Urinary bladder (tissue), 4 donors: Measurements from ENCODE around the gene TET2. TPM values are rescaled to one million over a fixed set of nuclear protein-coding genes. Genes with fewer than 3 reads are reported as not detected.

ENCODE experiments used
- DNase-seq: peaks from one replicate; pipeline ENCODE4 v3.0.0-alpha.2; 2015; ENCODE audit errors: extremely low spot score
- H3K27ac ChIP-seq: one replicate; pipeline ENCODE4 v1.5.1; 2013; ENCODE audit warnings: low read depth, mild to moderate bottlenecking, moderate library complexity
- H3K36me3 ChIP-seq: one replicate; pipeline ENCODE4 v1.6.1; 2013; ENCODE audit warnings: mild to moderate bottlenecking, moderate library complexity; ENCODE audit not compliant: insufficient read depth
- H3K4me1 ChIP-seq: one replicate; pipeline ENCODE4 v1.6.1; 2013; ENCODE audit warnings: mild to moderate bottlenecking, moderate library complexity; ENCODE audit not compliant: insufficient read depth
- H3K4me3 ChIP-seq: one replicate; pipeline ENCODE4 v1.5.1; 2013; ENCODE audit warnings: low read depth, low read length
- WGBS: extraction: QIAGEN DNeasy Blood & Tissue Kit; methylation state at CpG from one replicate; pipeline ENCODE4 v1.1.7; 2013; 5-methylcytosine and 5-hydroxymethylcytosine counted together
- polyA plus RNA-seq: library from polyadenylated mRNA; stranded (reverse); fragments of 200-250 nt; gene quantifications from one replicate; pipeline ENCODE4 v1.2.3, GENCODE V29; 2013
- total RNA-seq: library from RNA; depleted of rRNA; stranded (reverse); fragments of >200 nt; gene quantifications from one replicate; pipeline ENCODE4 v1.2.3, GENCODE V29; 2014
- donor health status: healthy with polysubstance abuse.
- donor health status: healthy.

TET2 gene
- total and polyA plus RNA-seq, 2 donors = 4.4 to 50.2 TPM

DNA sequence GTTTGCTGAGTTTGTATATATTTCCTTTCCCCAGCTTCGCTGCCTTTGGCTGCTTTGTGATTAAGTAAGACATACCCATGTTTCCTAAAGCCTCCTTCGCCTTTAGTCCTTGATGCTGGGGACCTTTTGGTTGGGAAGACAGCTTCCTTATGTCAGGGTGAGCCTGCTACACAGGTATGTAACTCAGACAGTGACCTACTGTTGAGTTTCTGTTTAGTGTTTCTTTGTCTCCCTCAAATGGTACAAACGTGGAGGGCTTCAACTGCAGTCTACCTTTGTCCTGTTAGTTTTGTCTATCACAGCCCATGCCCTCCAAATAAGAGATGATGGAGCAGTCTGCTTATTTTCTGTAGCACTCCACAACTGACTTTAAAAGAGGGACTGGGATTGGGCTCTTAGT lies 59.5 kb downstream of the TET2 start:
- H3K4me1 ChIP-seq = no peaks in the 10 kb centered on the region
- no peak overlapping the region for H3K27ac ChIP-seq
- no peak for DNase-seq
- H3K4me3 ChIP-seq = no peak overlapping the region
- no peaks in the 10 kb centered on the region for H3K36me3 ChIP-seq
- WGBS = 71% methylated on average over 3 of the region's 3 CpGs

DNA sequence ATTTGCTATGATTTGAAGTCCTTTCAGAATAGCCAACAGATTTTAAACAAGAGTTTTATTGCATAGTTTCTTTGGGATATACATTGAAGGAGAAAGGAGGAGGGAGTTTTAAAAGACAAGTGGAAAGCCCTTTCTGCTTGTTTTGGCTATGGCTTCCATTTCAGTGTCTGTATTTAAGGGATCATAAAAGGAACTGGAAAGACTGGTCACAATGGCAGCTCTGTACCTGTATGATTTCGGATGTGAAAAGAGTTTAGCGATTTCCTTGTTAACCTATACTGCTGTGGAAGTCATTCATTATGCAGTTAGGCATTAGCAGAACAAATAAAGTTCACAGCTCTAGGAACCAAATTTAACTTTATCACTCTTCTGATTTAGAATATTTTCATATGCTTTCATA lies 60.7 kb downstream of the TET2 start:
- WGBS = 91% methylated on average over 2 of the region's 2 CpGs
- H3K27ac ChIP-seq = no peak overlapping the region
- H3K4me3 ChIP-seq = no peak overlapping the region
- H3K36me3 ChIP-seq = no peaks in the 10 kb centered on the region
- no peak for DNase-seq
- H3K4me1 ChIP-seq = no peaks in the 10 kb centered on the region

DNA sequence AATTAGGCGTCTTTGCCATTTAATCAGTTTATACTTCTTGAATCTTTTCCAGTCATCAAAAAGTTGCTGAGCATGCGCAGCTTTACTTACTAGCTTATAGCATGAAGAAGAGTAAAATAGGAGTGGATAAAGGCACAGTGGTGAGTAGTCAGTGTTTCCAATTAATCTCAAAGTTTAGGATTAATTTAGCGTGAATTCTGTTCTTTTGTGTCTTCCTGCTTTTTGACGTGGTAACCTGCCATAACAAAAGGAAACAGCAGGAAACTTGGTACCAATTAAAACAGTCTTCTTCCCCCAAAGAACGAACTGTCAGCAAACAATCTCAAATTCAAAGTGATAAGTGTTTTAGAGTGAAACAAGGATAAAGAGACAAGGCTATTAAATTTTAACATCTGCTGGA lies 61.9 kb downstream of the TET2 start:
- WGBS = 88% methylated on average over 5 of the region's 5 CpGs
- Histone ChIP-seq H3K36me3 (no peaks in the 10 kb centered on the region), H3K27ac (no peak overlapping the region), H3K4me1 (no peaks in the 10 kb centered on the region), H3K4me3 (no peak overlapping the region)
- DNase-seq = no peak

DNA sequence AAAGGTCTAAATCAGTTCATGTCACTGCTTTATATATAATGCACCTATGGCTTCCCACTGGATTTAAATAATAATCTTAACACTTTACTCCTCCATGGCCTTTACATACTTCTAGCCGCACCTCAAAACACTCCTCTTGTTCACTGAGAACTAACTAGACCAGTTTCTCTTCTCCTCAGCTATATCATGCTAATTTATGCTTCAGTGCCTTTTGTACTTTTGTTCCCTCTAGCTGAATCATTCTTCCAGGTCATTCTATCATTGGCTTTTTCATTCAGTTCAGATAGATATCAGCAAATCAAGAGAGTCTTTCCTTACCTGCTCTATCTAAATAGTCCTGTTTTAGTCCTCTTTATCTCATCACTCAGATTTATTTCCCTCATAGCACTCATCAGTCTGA lies 64.2 kb downstream of the TET2 start:
- peak; percentile 11 for DNase-seq
- Histone ChIP-seq H3K27ac (no peak overlapping the region), H3K36me3 (no peaks in the 10 kb centered on the region), H3K4me1 (no peaks in the 10 kb centered on the region), H3K4me3 (no peak overlapping the region)
- 84% methylated on average over 1 of the region's 1 CpG for WGBS

DNA sequence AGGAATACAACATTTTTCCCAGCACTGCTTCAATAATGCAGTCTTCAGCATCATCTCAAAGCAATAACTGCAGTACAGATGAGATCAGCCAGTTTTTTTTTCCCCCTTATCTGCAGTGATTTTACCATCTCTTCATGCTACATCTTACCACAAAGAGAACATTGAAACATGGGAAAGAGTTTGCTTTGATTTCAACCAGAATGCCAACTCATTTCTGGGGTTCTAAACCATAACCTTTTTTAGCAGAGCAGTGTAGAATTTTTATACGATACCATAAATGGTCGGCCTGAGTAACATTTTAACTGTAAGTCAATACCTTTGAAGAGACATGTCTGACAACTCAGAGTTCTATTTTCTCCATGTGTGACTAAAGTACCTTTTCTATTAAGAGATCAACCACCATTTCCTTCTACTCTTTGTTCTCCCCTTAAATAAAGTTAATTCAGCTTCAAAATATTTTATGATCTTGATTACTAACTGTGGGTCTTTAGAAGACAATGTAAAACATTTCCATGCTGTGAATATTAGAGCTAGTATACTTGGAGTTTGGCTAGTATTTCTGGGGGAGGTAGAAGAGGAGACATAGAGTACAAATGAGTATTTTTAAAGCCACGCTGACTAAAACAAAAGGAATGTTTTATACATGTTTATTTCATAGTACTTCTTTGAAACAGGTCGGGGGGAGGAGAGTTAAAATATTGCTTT lies 69.1 kb downstream of the TET2 start:
- H3K4me1 ChIP-seq = no peaks in the 10 kb centered on the region
- no peak overlapping the region for H3K27ac ChIP-seq
- DNase-seq = no peak
- 48% methylated on average over 4 of the region's 4 CpGs for WGBS
- no peak overlapping the region for H3K4me3 ChIP-seq
- H3K36me3 ChIP-seq = no peaks in the 10 kb centered on the region

DNA sequence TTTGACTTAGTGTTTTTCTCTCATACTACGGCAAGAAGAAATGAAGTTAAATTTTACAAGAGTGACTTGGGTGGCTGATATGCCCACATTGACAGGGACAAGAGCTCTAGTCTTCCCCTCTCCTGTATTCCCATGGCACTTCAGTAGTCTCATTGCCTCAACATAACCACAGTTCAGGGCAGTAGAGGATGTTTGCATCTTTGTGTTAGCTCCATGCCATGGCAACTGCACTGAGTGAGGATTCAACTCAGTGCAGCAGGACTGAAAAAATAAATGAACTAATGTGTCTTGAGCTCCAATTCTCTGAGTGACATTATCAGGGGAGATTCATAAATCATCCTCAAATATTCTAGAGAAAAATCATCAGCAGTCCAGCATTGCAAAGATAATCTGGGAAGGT lies 78.8 kb downstream of the TET2 start:
- Histone ChIP-seq H3K4me3 (no peak overlapping the region), H3K4me1 (no peaks in the 10 kb centered on the region), H3K27ac (no peak overlapping the region), H3K36me3 (no peaks in the 10 kb centered on the region)
- 94% methylated on average over 1 of the region's 1 CpG for WGBS
- DNase-seq = no peak

DNA sequence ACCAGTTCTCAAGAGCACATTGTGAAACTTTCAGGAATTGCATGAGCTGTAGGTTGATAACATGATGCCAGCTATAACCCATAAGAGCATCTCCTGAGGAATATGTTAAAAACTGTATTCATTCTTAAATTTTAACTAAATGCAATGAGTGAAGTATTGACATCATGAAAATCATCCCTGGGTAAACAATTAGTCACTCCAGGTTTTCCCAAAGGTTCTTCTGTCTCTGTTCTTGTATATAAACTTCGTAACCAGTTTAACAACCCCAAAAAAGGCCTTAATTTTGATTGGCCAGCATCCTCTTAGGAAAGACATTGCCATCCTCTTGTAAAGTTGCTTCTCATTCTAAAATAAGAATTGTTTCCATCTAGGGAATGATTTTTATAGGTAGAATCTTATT lies 80.4 kb downstream of the TET2 start:
- H3K36me3 ChIP-seq = no peaks in the 10 kb centered on the region
- H3K4me1 ChIP-seq = no peaks in the 10 kb centered on the region
- no peak overlapping the region for H3K4me3 ChIP-seq
- 87% methylated on average over 1 of the region's 1 CpG for WGBS
- no peak for DNase-seq
- no peak overlapping the region for H3K27ac ChIP-seq

DNA sequence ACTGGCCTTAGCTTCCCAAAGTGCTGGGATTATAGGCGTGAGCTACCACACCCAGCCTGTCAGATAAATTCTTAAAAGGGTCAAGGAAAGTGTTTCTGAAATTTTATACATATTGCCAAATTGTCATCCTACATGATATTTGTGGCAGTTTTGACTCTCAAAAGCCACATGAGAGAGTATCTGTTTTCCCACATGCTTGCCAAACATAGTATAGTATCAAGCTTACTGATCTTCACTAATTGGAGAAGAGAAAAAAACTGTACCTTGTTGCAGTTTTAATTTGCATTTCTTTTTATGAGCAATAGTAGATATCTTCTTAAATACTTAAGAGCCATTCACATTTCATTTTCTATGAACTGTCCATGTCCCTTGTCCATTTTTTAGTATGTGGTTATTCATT lies 83.6 kb downstream of the TET2 start:
- H3K36me3 ChIP-seq = no peaks in the 10 kb centered on the region
- DNase-seq = no peak
- 96% methylated on average over 1 of the region's 1 CpG for WGBS
- no peak overlapping the region for H3K4me3 ChIP-seq
- H3K27ac ChIP-seq = no peak overlapping the region
- H3K4me1 ChIP-seq = no peaks in the 10 kb centered on the region

DNA sequence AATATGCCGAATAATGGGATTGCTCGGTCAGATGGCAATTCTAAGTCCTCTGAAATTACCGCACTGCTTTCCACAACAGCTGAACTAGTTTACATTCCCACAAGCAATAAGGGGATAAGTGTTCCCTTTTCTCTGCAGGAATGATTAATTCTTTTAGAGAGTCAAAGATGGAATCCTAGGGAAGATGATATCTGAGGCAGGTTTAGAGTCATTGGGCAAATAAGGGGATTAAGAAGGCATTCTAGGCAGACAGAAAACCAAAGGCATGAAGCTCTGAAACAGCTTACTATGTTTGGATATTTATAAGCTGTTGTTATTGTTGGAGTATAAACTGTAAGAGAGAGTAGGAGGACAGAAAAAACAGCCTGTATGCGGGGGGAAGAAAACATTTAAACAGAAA lies 85.7 kb downstream of the TET2 start:
- Histone ChIP-seq H3K4me3 (no peak overlapping the region), H3K36me3 (peaks cover 2% of the 10 kb centered on the region), H3K4me1 (no peaks in the 10 kb centered on the region), H3K27ac (no peak overlapping the region)
- WGBS = 62% methylated on average over 4 of the region's 4 CpGs
- no peak for DNase-seq

DNA sequence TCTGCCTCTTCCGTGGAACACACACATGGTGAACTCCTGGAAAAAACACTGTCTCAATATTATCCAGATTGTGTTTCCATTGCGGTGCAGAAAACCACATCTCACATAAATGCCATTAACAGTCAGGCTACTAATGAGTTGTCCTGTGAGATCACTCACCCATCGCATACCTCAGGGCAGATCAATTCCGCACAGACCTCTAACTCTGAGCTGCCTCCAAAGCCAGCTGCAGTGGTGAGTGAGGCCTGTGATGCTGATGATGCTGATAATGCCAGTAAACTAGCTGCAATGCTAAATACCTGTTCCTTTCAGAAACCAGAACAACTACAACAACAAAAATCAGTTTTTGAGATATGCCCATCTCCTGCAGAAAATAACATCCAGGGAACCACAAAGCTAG lies 87.9 kb downstream of the TET2 start:
- 81% methylated on average over 4 of the region's 4 CpGs for WGBS
- H3K4me3 ChIP-seq = no peak overlapping the region
- no peak overlapping the region for H3K27ac ChIP-seq
- no peak for DNase-seq
- no peaks in the 10 kb centered on the region for H3K4me1 ChIP-seq
- H3K36me3 ChIP-seq = peaks cover 2% of the 10 kb centered on the region

DNA sequence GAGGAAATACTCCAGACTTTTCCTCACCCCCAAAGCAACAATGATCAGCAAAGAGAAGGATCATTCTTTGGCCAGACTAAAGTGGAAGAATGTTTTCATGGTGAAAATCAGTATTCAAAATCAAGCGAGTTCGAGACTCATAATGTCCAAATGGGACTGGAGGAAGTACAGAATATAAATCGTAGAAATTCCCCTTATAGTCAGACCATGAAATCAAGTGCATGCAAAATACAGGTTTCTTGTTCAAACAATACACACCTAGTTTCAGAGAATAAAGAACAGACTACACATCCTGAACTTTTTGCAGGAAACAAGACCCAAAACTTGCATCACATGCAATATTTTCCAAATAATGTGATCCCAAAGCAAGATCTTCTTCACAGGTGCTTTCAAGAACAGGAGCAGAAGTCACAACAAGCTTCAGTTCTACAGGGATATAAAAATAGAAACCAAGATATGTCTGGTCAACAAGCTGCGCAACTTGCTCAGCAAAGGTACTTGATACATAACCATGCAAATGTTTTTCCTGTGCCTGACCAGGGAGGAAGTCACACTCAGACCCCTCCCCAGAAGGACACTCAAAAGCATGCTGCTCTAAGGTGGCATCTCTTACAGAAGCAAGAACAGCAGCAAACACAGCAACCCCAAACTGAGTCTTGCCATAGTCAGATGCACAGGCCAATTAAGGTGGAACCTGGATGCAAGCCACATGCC lies 89.7 kb downstream of the TET2 start:
- WGBS = 95% methylated on average over 4 of the region's 4 CpGs

DNA sequence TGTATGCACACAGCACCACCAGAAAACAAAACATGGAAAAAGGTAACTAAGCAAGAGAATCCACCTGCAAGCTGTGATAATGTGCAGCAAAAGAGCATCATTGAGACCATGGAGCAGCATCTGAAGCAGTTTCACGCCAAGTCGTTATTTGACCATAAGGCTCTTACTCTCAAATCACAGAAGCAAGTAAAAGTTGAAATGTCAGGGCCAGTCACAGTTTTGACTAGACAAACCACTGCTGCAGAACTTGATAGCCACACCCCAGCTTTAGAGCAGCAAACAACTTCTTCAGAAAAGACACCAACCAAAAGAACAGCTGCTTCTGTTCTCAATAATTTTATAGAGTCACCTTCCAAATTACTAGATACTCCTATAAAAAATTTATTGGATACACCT lies 90.2 kb downstream of the TET2 start:
- no peak overlapping the region for H3K27ac ChIP-seq
- H3K4me3 ChIP-seq = no peak overlapping the region
- H3K36me3 ChIP-seq = peaks cover 2% of the 10 kb centered on the region
- no peaks in the 10 kb centered on the region for H3K4me1 ChIP-seq
- 71% methylated on average over 2 of the region's 2 CpGs for WGBS
- no peak for DNase-seq

More for the DNA sequence above, 89.7 kb downstream of the TET2 start:
- no peak overlapping the region for H3K27ac ChIP-seq
- no peak for DNase-seq
- H3K4me1 ChIP-seq = no peaks in the 10 kb centered on the region
- no peak overlapping the region for H3K4me3 ChIP-seq
- H3K36me3 ChIP-seq = peaks cover 2% of the 10 kb centered on the region

DNA sequence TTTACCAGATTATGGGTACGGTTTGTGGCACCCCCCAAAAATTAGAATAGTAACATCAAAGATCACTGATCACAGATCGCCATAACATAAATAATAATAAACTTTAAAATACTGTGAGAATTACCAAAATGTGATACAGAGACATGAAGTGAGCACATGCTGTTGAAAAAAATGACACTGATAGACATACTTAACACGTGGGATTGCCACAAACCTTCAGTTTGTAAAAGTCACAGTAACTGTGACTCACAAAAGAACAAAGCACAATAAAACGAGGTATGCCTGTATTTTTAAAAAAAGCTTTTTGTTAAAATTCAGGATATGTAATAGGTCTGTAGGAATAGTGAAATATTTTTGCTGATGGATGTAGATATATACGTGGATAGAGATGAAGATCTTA lies 93.4 kb downstream of the TET2 start:
- WGBS = 96% methylated on average over 5 of the region's 5 CpGs
- peaks cover 4% of the 10 kb centered on the region for H3K36me3 ChIP-seq

DNA sequence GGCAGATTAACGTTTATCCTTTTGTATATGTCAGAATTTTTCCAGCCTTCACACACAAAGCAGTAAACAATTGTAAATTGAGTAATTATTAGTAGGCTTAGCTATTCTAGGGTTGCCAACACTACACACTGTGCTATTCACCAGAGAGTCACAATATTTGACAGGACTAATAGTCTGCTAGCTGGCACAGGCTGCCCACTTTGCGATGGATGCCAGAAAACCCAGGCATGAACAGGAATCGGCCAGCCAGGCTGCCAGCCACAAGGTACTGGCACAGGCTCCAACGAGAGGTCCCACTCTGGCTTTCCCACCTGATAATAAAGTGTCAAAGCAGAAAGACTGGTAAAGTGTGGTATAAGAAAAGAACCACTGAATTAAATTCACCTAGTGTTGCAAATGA lies 94.8 kb downstream of the TET2 start:
- no peak for DNase-seq
- Histone ChIP-seq H3K4me1 (no peaks in the 10 kb centered on the region), H3K27ac (no peak overlapping the region), H3K36me3 (peaks cover 2% of the 10 kb centered on the region), H3K4me3 (no peak overlapping the region)
- 74% methylated on average over 4 of the region's 4 CpGs for WGBS

More for the DNA sequence above, 93.4 kb downstream of the TET2 start:
- DNase-seq = no peak
- Histone ChIP-seq H3K27ac (no peak overlapping the region), H3K4me1 (no peaks in the 10 kb centered on the region), H3K4me3 (no peak overlapping the region)
